Urinary bladder (tissue), 4 donors: Measurements from ENCODE around the gene SACM1L. TPM values are rescaled to one million over a fixed set of nuclear protein-coding genes. Genes with fewer than 3 reads are reported as not detected.
A peak's percentile ranks its signal among the peaks of the same experiment; 100 is the strongest.

Experiments used
- DNase-seq: peaks from one replicate; pipeline ENCODE4 v3.0.0-alpha.2; 2015; ENCODE audit errors: extremely low spot score
- H3K27ac ChIP-seq: one replicate; pipeline ENCODE4 v1.5.1; 2013; ENCODE audit warnings: low read depth, mild to moderate bottlenecking, moderate library complexity
- H3K36me3 ChIP-seq: one replicate; pipeline ENCODE4 v1.6.1; 2013; ENCODE audit warnings: mild to moderate bottlenecking, moderate library complexity; ENCODE audit not compliant: insufficient read depth
- H3K4me1 ChIP-seq: one replicate; pipeline ENCODE4 v1.6.1; 2013; ENCODE audit warnings: mild to moderate bottlenecking, moderate library complexity; ENCODE audit not compliant: insufficient read depth
- H3K4me3 ChIP-seq: one replicate; pipeline ENCODE4 v1.5.1; 2013; ENCODE audit warnings: low read depth, low read length
- WGBS: extraction: QIAGEN DNeasy Blood & Tissue Kit; methylation state at CpG from one replicate; pipeline ENCODE4 v1.1.7; 2013; 5-methylcytosine and 5-hydroxymethylcytosine counted together
- polyA plus RNA-seq: library from polyadenylated mRNA; stranded (reverse); fragments of 200-250 nt; gene quantifications from one replicate; pipeline ENCODE4 v1.2.3, GENCODE V29; 2013
- total RNA-seq: library from RNA; depleted of rRNA; stranded (reverse); fragments of >200 nt; gene quantifications from one replicate; pipeline ENCODE4 v1.2.3, GENCODE V29; 2014
- donor health status: healthy with polysubstance abuse.
- donor health status: healthy.

SACM1L gene, protein sequence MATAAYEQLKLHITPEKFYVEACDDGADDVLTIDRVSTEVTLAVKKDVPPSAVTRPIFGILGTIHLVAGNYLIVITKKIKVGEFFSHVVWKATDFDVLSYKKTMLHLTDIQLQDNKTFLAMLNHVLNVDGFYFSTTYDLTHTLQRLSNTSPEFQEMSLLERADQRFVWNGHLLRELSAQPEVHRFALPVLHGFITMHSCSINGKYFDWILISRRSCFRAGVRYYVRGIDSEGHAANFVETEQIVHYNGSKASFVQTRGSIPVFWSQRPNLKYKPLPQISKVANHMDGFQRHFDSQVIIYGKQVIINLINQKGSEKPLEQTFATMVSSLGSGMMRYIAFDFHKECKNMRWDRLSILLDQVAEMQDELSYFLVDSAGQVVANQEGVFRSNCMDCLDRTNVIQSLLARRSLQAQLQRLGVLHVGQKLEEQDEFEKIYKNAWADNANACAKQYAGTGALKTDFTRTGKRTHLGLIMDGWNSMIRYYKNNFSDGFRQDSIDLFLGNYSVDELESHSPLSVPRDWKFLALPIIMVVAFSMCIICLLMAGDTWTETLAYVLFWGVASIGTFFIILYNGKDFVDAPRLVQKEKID
- 77.9 TPM for total RNA-seq
- polyA plus RNA-seq = 23.4 TPM

DNA sequence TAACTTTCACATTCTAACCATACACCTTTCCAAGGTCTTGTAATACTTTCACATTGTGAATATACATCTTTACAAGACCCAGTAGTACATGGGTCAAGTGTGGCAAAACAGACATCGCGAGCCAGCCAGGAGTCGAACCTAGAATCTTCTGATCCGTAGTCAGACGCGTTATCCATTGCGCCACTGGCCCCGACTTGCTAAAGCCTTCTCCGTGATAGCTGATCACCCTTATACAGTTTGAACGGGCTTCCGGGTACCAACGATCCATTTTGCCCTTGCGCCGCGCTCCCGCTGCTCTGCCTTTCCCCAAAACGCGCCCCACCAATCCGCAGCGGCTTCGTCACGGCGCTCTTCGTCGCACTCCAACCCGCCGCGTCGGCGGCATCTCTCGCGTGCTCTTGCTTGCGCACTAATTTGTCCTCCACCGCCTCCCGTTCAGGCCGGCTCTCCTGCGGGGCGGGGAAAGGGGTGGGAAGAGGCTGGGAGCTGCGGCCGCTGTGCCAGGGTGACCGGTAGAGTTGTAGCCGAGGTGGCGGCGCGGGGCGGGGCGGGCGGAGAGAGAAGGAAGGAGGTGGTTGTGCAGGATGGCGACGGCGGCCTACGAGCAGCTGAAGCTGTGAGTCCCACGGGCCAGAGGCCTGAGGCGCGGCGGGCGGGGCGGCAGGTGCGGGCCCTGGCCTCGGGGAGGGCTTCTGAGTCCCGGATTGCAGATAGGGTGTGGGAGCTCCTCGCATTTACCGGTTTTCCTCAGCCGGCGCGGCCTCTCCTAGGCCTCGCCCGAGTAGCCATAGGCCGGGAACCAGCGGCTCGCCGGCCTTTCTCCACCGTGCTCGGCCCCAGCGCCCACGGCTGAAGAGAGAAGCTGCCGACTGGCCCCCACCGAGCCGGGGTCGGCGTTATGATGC, at the start of gene SACM1L:
TSS of gene SACM1L (plus strand) at position 515 of the 905 bp plus-strand sequence. CDS start at position 585, 70 bp downstream.
- WGBS = under 1% methylated on average over 81 of the region's 81 CpGs
- Histone ChIP-seq H3K27ac (peak within 1 kb of the TSS; percentile 97), H3K4me1 (peaks cover 4% of the 10 kb centered on the region), H3K4me3 (peak within 1 kb of the TSS; percentile 93), H3K36me3 (no peaks in the 10 kb centered on the region)
- DNase-seq = peak; percentile 98

- Histone ChIP-seq H3K36me3 (no peaks in the 10 kb centered on the region), H3K4me3 (no peak overlapping the region), H3K27ac (peak overlapping the region; percentile 14), H3K4me1 (peaks cover 2% of the 10 kb centered on the region)
- DNase-seq = no peak
- WGBS = 94% methylated on average over 1 of the region's 1 CpG
Observed at GRCh38 chr3:45640091-45640507, 49.1 kb upstream of the SACM1L start.

GRCh38 chr3:45640724-45641361, 48.4 kb upstream of the SACM1L start:
- Histone ChIP-seq H3K4me3 (no peak overlapping the region), H3K36me3 (no peaks in the 10 kb centered on the region), H3K27ac (peak overlapping the region; percentile 56), H3K4me1 (peaks cover 2% of the 10 kb centered on the region)
- WGBS = 88% methylated on average over 4 of the region's 4 CpGs
- no peak for DNase-seq

- Histone ChIP-seq H3K27ac (no peak overlapping the region), H3K4me1 (peaks cover 2% of the 10 kb centered on the region), H3K4me3 (no peak overlapping the region), H3K36me3 (no peaks in the 10 kb centered on the region)
- 94% methylated on average over 2 of the region's 2 CpGs for WGBS
- no peak for DNase-seq
Observed at GRCh38 chr3:45641756-45642155, 47.4 kb upstream of the SACM1L start.

DNA sequence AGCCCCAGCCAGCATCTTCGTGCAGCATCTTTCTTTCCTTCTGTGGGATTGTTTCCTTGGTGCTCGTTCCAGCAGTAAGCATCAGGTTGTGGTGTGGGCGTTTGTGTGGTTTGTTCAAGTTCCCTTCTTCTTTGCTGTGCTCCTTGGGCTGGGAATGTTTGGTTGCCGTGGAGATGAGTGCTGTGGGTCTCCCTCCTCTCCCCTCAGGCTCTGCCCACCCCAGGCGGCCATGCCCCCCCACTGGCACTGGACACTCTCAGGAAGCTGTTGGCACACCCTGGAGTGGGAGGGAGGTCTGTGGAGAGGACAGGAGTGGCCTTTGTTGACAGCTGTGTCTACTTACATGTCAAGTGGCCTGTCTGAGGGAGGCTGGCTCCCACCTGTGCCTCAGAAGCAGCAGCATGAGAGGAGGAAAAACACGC, 46.5 kb upstream of the SACM1L start:
- Histone ChIP-seq H3K4me1 (peaks cover 5% of the 10 kb centered on the region), H3K27ac (no peak overlapping the region), H3K4me3 (no peak overlapping the region), H3K36me3 (no peaks in the 10 kb centered on the region)
- WGBS = 59% methylated on average over 6 of the region's 6 CpGs
- DNase-seq = no peak

DNA sequence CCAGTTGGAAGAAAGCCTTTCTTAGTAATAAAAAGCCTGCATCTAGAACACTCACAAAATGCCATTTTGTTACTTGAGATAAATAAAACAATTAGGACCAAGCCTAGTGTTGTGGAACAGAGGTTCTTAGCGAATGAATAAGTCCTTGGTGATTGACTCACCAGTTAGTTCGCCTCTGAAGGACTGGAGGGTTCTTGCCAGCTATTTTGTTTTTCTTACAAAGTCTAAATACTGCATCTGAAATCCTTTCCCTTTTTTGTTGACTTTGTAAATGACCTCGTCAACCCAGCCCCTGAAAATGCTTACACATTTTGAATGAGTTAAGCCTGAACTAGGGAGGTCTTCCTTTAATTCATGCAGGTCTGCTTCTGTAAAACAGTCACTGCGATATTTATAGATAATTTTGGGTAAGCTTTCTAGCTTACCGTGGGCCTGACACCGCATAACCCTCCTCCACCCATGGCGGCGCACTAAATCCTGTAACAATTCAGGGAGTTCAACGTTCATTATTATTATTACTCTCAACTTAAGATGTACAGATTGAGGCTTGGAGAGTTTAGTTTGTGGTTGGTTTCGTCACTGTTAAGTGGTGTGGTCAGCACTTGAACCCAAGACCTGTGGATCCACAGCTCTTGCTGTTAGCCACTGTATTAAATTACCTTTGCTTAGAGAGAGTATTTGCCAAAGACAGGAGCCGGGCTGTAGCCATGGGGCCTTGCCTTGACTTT, 45.0 kb upstream of the SACM1L start:
- peaks cover 3% of the 10 kb centered on the region for H3K4me1 ChIP-seq
- DNase-seq = no peak
- H3K36me3 ChIP-seq = no peaks in the 10 kb centered on the region
- 70% methylated on average over 11 of the region's 11 CpGs for WGBS
- H3K4me3 ChIP-seq = no peak overlapping the region
- H3K27ac ChIP-seq = no peak overlapping the region

- H3K36me3 ChIP-seq = no peaks in the 10 kb centered on the region
- DNase-seq = no peak
- WGBS = 63% methylated on average over 5 of the region's 5 CpGs
- H3K27ac ChIP-seq = no peak overlapping the region
- no peak overlapping the region for H3K4me3 ChIP-seq
- peaks cover 3% of the 10 kb centered on the region for H3K4me1 ChIP-seq
Observed at GRCh38 chr3:45644791-45645201, 44.4 kb upstream of the SACM1L start.

DNA sequence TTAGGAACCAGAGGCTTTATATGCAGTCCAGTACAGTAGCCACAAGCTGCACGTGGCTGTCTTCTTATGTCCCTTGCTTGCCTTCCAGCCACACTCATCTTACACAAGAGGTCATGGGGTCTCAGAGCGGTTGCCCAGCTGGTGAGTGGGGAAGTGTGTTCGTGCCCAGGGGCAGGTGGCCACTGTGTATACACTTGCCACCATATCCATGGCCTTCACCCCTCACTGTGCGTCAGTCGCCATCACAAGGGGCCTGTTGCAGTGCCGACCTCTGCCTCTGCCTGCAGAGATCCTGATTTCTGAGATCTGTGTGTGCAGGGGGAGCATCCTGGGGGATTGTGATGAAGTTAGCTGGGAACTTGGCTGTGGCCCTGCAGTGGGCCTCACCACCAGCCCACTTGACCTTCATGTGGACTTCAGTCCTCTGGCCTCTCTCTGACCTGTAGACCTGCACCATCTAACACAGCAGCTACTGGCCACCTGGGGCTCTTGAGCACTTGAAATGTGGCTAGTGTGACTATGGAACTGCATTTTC, 43.1 kb upstream of the SACM1L start:
- Histone ChIP-seq H3K4me3 (no peak overlapping the region), H3K27ac (peak overlapping the region; percentile 31), H3K36me3 (no peaks in the 10 kb centered on the region), H3K4me1 (peaks cover 3% of the 10 kb centered on the region)
- WGBS = 88% methylated on average over 6 of the region's 6 CpGs
- no peak for DNase-seq

GRCh38 chr3:45647148-45647619, 42.0 kb upstream of the SACM1L start:
- 66% methylated on average over 6 of the region's 6 CpGs for WGBS
- no peaks in the 10 kb centered on the region for H3K36me3 ChIP-seq
- H3K27ac ChIP-seq = no peak overlapping the region
- peaks cover 3% of the 10 kb centered on the region for H3K4me1 ChIP-seq
- H3K4me3 ChIP-seq = no peak overlapping the region
- no peak for DNase-seq

DNA sequence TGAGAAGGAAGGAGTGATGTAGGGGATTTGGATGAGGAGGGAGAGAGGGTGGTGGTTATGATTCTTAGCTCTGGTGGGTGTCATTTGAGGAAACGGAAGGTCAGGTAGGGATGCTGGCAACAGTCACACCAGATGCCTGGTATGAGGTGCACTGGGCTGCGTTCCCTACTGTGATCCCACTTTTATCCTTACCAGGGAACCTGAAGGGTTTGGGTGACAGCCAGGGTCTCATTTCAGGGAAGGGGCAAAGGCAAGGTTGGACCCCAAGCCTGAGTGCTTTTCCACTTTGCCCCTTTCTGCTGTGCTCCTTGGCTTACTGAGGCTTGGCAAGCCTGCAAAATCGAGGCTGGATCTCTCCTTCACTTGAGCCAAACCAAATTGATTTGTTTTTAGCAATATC, 36.0 kb upstream of the SACM1L start:
- Histone ChIP-seq H3K4me1 (no peaks in the 10 kb centered on the region), H3K4me3 (no peak overlapping the region), H3K36me3 (no peaks in the 10 kb centered on the region), H3K27ac (no peak overlapping the region)
- no peak for DNase-seq
- 67% methylated on average over 3 of the region's 3 CpGs for WGBS

GRCh38 chr3:45654397-45654944, 34.7 kb upstream of the SACM1L start:
- DNase-seq = no peak
- Histone ChIP-seq H3K36me3 (no peaks in the 10 kb centered on the region), H3K27ac (no peak overlapping the region), H3K4me3 (no peak overlapping the region), H3K4me1 (no peaks in the 10 kb centered on the region)
- 60% methylated on average over 6 of the region's 6 CpGs for WGBS

DNA sequence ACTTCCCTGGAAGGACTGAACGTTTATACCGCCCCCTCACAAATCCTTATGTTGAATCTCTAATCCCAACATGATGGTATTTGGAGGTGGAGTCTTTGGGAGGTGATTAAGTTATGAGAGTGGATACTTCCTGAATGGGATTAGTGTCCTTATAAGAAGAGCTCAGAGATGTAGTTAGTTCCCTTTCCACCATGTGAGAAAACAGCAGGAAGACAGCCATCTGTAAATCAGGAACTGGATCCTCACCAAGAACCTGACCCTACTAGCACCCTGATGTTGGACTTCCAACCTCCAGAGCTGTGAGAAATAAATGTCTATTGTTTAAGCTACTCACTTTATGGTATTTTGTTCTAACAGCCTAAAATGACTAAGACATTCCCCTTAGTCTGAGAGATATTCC, 33.3 kb upstream of the SACM1L start:
- no peaks in the 10 kb centered on the region for H3K36me3 ChIP-seq
- H3K4me1 ChIP-seq = no peaks in the 10 kb centered on the region
- 74% methylated on average over 2 of the region's 2 CpGs for WGBS
- DNase-seq = no peak
- no peak overlapping the region for H3K27ac ChIP-seq
- H3K4me3 ChIP-seq = no peak overlapping the region
